ENCODE measurements around the gene RXRB.

RXRB gene

GRCh38 chr6:33212857-33213165, 12.3 kb upstream of the RXRB start:
- DNase-seq (ENCODE audit: low read depth in 2 of 2, low spot score in 1 of 2) = no peak

GRCh38 chr6:33211666-33212422, 11.4 kb upstream of the RXRB start:
- DNase-seq (ENCODE audit: low read depth in 2 of 2, low spot score in 1 of 2) = no peak

DNA sequence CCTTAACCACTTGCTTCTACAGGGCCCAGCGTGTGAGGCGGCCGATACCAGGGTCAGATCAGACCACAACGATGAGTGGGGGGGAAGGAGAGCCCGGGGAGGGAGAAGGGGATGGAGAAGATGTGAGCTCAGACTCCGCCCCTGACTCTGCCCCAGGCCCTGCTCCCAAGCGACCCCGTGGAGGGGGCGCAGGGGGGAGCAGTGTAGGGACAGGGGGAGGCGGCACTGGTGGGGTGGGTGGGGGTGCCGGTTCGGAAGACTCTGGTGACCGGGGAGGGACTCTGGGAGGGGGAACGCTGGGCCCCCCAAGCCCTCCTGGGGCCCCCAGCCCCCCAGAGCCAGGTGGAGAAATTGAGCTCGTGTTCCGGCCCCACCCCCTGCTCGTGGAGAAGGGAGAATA, 10.7 kb upstream of the RXRB start:
- DNase-seq (ENCODE audit: low read depth in 2 of 2, low spot score in 1 of 2) = no peak

DNA sequence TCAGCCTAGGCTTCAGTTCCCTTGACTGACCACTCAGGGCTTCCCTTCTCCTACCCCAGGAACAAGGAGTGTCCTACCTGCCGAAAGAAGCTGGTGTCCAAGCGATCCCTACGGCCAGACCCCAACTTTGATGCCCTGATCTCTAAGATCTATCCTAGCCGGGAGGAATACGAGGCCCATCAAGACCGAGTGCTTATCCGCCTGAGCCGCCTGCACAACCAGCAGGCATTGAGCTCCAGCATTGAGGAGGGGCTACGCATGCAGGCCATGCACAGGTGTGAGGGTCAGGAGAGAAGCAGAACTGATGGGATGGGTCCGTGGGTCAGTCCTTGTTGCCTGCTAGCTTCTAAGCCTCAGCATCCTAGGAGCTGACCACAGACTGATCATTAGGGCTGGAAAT, 9.4 kb upstream of the RXRB start:
- no peak for DNase-seq (ENCODE audit: low read depth in 2 of 2, low spot score in 1 of 2)

DNA sequence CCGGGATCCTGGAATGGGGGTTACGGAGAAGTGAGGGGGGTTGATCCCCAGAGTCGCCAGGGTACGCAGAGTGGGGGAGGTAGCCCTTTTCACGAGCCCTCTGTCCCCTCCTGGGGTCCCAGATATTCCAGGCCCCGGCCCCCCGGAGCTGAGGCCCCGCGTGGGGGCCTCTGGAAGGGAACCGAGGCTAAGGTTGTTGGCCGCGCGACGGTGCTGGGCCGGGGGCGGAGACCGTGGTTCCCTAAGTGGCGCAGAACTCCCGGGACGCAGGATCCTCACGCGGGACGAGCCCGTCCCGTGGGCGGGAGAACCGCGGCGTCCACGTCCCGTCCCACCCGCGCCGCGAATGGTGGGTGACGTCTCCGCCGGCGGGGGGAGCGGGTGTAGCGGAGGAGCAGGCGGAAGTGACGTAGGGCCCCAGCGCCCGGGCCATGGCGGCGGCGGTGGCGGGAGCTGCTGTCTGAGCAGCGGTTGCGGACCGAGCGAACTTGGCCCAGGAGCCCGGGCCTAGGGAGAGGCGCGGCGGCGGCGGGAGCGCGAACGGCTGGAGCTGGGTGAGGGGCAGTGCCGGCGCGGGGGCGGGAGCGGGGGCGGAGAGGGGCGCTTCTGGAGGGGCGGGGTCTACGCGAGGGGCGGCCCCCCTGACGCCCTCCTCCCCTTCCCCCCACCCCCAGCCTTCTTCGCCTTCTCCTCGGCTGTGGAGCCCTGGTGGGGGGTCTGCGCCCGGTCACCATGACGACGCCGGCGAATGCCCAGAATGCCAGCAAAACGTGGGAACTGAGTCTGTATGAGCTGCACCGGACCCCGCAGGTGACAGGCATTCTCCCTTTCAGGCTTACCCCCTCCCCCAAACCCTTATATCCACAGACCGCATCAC, 7.9 kb upstream of the RXRB start, which contains the start of gene RING1:
Gene RING1 (plus strand): TSS at position 410 of the 877 bp plus-strand sequence. CDS start 323 bp downstream, at position 733.
- peak; percentile 64 to 78 for DNase-seq (ENCODE audit: low read depth in 2 of 2, low spot score in 1 of 2)

GRCh38 chr6:33207552-33208090, 7.2 kb upstream of the RXRB start:
- no peak for DNase-seq (ENCODE audit: low read depth in 2 of 2, low spot score in 1 of 2)

- DNase-seq (ENCODE audit: low read depth in 2 of 2, low spot score in 1 of 2) = no peak
Observed at GRCh38 chr6:33206864-33207551, 6.5 kb upstream of the RXRB start.

- DNase-seq (ENCODE audit: low read depth in 2 of 2, low spot score in 1 of 2) = no peak
Observed at GRCh38 chr6:33206027-33206863, 5.8 kb upstream of the RXRB start.

DNA sequence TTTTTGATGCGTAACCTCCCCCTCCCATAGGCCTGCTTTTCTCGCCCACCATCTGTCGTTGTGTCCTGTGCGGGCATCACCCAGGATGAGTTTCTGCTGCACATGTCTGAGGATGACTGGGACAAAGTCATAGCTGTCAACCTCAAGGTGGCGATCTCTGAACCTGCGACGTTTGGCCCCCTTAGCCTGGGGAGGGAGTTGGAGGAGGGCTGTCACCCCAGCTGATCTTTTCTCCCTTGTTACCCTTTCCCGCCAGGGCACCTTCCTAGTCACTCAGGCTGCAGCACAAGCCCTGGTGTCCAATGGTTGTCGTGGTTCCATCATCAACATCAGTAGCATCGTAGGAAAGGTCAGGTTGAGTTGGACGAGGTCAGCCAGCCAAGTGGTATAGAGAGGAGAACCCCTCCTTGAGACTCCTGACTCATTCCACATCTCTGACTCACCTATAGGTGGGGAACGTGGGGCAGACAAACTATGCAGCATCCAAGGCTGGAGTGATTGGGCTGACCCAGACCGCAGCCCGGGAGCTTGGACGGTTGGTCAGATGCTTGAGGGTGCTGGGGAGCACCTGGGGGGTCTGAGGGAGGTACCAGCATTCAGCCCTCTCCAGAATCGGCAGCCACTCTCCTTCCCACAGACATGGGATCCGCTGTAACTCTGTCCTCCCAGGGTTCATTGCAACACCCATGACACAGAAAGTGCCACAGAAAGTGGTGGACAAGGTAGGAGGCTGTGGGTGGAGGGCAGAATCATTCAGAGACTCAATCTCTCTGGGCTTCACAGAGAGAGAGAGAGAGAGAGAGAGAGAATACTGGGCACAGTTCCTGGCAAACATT, 4.9 kb upstream of the RXRB start:
- DNase-seq (ENCODE audit: low read depth in 2 of 2, low spot score in 1 of 2) = no peak

- DNase-seq (ENCODE audit: low read depth in 2 of 2, low spot score in 1 of 2) = peak; percentile 80 to 86
Observed at GRCh38 chr6:33204415-33205190, 4.1 kb upstream of the RXRB start, which contains the start of gene HSD17B8. Gene HSD17B8 (plus strand): TSS chr6:33204655. CDS start chr6:33204669, 14 bp downstream.

- DNase-seq (ENCODE audit: low read depth in 2 of 2, low spot score in 1 of 2) = no peak
Observed at GRCh38 chr6:33204165-33204414, 3.6 kb upstream of the RXRB start.

- DNase-seq (ENCODE audit: low read depth in 2 of 2, low spot score in 1 of 2) = no peak
Observed at GRCh38 chr6:33203443-33204164, 3.1 kb upstream of the RXRB start.

DNA sequence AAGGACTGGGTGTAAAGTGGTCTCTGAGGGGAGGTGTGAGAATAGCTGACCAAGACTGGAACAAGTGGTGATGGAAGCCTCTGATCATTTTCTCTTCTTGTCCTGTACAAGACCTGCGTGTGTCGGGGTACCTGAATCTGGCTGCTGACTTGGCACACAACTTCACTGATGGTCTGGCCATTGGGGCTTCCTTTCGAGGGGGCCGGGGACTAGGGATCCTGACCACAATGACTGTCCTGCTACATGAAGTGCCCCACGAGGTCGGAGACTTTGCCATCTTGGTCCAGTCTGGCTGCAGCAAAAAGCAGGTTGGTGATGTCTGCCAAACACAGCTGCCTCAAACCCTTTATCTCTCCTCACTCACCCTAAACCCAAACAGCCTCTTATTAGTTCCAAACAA, 2.3 kb upstream of the RXRB start:
- DNase-seq (ENCODE audit: low read depth in 2 of 2, low spot score in 1 of 2) = no peak

DNA sequence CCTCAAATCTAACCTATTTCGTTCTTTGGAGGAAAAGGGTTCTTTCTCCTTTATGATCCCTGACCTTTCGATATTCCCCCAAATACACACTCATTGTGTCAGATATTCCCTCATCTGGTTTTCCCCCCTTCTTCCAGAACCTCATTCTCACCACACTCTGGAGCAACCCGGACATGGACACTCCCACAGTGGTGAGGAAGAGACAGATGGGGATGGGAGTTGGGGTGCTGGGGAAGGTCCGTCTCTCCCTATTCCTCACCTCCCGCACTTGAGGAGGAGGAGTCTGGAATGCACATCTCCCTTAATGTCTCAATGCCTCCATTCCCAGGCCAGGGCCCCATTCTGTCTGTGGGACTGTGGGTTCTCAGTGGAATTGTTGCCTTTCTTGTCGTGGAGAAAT, 1.5 kb upstream of the RXRB start:
- DNase-seq (ENCODE audit: low read depth in 2 of 2, low spot score in 1 of 2) = no peak

GRCh38 chr6:33201147-33201545, 681 bp upstream of the RXRB start:
- no peak for DNase-seq (ENCODE audit: low read depth in 2 of 2, low spot score in 1 of 2)

DNA sequence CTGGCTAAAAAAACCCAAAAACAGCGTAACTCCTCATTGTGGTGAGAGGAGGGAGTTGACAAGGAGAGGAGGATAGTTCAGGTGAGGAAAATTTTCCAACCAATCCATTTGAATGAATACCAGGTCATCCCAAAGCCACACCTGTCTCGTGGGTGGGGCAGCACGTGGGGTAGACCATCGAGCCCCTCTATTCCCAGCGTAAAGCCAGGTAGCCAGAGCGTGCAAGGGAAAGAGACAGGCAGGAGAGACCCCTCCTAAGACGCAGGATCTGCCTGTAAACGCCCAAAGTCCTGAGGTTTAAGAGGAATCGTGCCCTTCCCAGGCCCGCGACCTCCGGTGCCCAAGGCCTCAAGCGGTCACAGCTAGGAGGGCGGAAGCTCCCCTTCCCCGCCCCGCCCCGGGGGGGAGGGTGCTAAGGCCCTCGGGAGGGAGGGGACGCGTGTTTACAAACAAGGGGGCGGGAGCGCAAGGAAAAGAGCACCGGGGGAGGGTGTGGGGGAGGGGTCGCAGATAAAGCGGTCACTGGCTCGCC, 712 bp downstream of the RXRB start:
- DNase-seq (ENCODE audit: low read depth in 2 of 2, low spot score in 1 of 2) = peak in 1 of 2 donors; percentile 43

- DNase-seq (ENCODE audit: low read depth in 2 of 2, low spot score in 1 of 2) = no peak
Observed at GRCh38 chr6:33198853-33199436, 1.5 kb downstream of the RXRB start.

Measured in stimulated activated CD8-positive, alpha-beta memory T cell treated with anti-CD3 and anti-CD28 coated beads, Interleukin-4, amount 100 ng/mL, for 4 hours (primary cell).